Chondrocyte (in vitro differentiated cells): ENCODE data around the gene CCDC182. TPM values are rescaled to one million over a fixed set of nuclear protein-coding genes. Genes with fewer than 3 reads are reported as not detected.

Source experiments
- DNase-seq: peaks from one replicate; pipeline ENCODE4 v3.0.0; 2021; ENCODE audit warnings: mixed read lengths, low spot score
- H3K27ac Mint-ChIP-seq: one replicate; pipeline ENCODE4 v1.8.0; 2021; ENCODE audit warnings: mild to moderate bottlenecking, moderate library complexity, mixed read lengths; ENCODE audit not compliant: unreplicated experiment
- H3K27me3 Mint-ChIP-seq: 2 replicates; pipeline ENCODE4 v1.8.0; 2021; ENCODE audit warnings: low read depth, mixed read lengths
- H3K36me3 Mint-ChIP-seq: 2 replicates; pipeline ENCODE4 v1.8.0; 2021; ENCODE audit warnings: low read depth, mixed read lengths
- H3K4me1 Mint-ChIP-seq: 2 replicates; pipeline ENCODE4 v1.8.0; 2021; ENCODE audit warnings: low read depth, mild to moderate bottlenecking, mixed read lengths
- H3K4me3 Mint-ChIP-seq: one replicate; pipeline ENCODE4 v1.8.0; 2021; ENCODE audit warnings: mild to moderate bottlenecking, moderate library complexity, mixed read lengths; ENCODE audit not compliant: unreplicated experiment
- H3K9me3 Mint-ChIP-seq: 2 replicates; pipeline ENCODE4 v1.8.0; 2021; ENCODE audit warnings: low read depth, mixed read lengths
- CTCF ChIP-seq: fragments of 200-600 bp; sonication (generic); IDR thresholded peaks from 2 replicates; pipeline ENCODE4 v1.5.0; 2021; ENCODE audit warnings: antibody characterized with exemption, mild to moderate bottlenecking, moderate library complexity
- total RNA-seq: library from RNA; stranded (reverse); gene quantifications from 3 replicates; pipeline ENCODE4 v1.2.1, GENCODE V29; 2021

CCDC182 gene
- total RNA-seq, 1 donor from 2014 or later: not detected

- DNase-seq: no peak
- H3K4me1 Mint-ChIP-seq: peaks cover 22% of the 10 kb centered on the region
- TF ChIP-seq CTCF: no peak
- H3K9me3 Mint-ChIP-seq: no peaks in the 10 kb centered on the region
- H3K27me3 Mint-ChIP-seq: peaks cover 7% of the 10 kb centered on the region
- H3K36me3 Mint-ChIP-seq: no peaks in the 10 kb centered on the region
- H3K4me3 Mint-ChIP-seq: no peak overlapping the region
- no peak overlapping the region for H3K27ac Mint-ChIP-seq
Measured at GRCh38 chr17:57706761-57707160, 38.3 kb downstream of the CCDC182 start.

GRCh38 chr17:57705921-57706695, 39.0 kb downstream of the CCDC182 start:
- no peak for TF ChIP-seq CTCF
- Mint-ChIP-seq H3K4me1 (peaks cover 22% of the 10 kb centered on the region), H3K27me3 (peaks cover under 1% of the 10 kb centered on the region), H3K27ac (no peak overlapping the region), H3K4me3 (no peak overlapping the region), H3K36me3 (no peaks in the 10 kb centered on the region), H3K9me3 (no peaks in the 10 kb centered on the region)
- DNase-seq: no peak

GRCh38 chr17:57704448-57704847, 40.7 kb downstream of the CCDC182 start:
- H3K4me3 Mint-ChIP-seq: no peak overlapping the region
- H3K9me3 Mint-ChIP-seq: no peaks in the 10 kb centered on the region
- TF ChIP-seq CTCF: no peak
- H3K27ac Mint-ChIP-seq: no peak overlapping the region
- H3K27me3 Mint-ChIP-seq: no peaks in the 10 kb centered on the region
- no peaks in the 10 kb centered on the region for H3K36me3 Mint-ChIP-seq
- H3K4me1 Mint-ChIP-seq: peaks cover 22% of the 10 kb centered on the region
- no peak for DNase-seq

GRCh38 chr17:57703273-57703672, 41.8 kb downstream of the CCDC182 start:
- H3K4me1 Mint-ChIP-seq: peaks cover 19% of the 10 kb centered on the region
- TF ChIP-seq CTCF: no peak
- no peaks in the 10 kb centered on the region for H3K36me3 Mint-ChIP-seq
- no peak overlapping the region for H3K27ac Mint-ChIP-seq
- H3K9me3 Mint-ChIP-seq: no peaks in the 10 kb centered on the region
- no peak overlapping the region for H3K4me3 Mint-ChIP-seq
- DNase-seq: no peak
- no peaks in the 10 kb centered on the region for H3K27me3 Mint-ChIP-seq

DNA sequence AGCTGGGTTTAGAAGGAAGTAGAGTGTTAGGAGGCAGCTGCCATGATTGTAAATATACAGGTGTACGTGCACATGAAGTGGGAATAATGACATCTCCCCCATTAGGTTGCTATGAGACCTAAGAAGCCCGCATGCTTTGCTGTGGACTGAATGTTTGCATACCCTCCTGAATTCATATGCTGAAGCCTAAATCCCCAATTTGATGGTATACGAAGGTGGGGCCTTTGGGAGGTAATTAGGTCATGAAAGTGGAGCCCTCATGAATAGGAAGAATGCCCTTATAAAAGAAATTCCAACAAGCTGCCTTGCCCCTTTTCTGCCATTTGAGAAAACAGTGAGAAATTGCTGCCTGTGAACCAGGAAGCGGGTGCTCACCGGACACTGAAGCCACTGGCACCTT, 44.0 kb downstream of the CCDC182 start:
- no peaks in the 10 kb centered on the region for H3K36me3 Mint-ChIP-seq
- no peak overlapping the region for H3K4me3 Mint-ChIP-seq
- no peak overlapping the region for H3K27ac Mint-ChIP-seq
- peaks cover 8% of the 10 kb centered on the region for H3K4me1 Mint-ChIP-seq
- no peaks in the 10 kb centered on the region for H3K27me3 Mint-ChIP-seq
- H3K9me3 Mint-ChIP-seq: no peaks in the 10 kb centered on the region
- no peak for DNase-seq
- TF ChIP-seq CTCF: no peak
